Measurements from ENCODE around the gene F10. TPM values are rescaled to one million over a fixed set of nuclear protein-coding genes. Genes with fewer than 3 reads are reported as not detected.
A peak's percentile ranks its signal among the peaks of the same experiment; 100 is the strongest.

F10 gene
- total RNA-seq, 1 experiment from 2014 or later = not detected

DNA sequence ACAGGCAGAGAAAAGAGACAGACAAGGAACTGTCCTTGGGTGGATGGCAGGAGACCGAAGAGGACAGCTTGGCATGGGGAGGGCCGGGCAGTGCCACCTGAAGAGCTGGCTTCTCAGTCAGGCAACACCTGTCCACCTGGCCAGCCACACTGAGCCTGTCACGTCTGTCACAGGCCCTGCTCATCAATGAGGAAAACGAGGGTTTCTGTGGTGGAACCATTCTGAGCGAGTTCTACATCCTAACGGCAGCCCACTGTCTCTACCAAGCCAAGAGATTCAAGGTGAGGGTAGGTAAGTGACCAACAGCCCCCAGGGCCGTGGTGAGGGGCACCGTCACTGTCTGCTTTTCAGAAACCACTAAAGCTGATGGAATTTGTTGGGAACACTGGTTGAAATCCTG, 24.6 kb downstream of the F10 start:
- no peaks in the 10 kb centered on the region for H3K4me1 ChIP-seq (ENCODE audit: low read length)
- no peaks in the 10 kb centered on the region for H3K9me2 ChIP-seq (replicated peaks; ENCODE audit: insufficient read depth, low read length)
- no peaks in the 10 kb centered on the region for H4K20me1 ChIP-seq (ENCODE audit: insufficient read depth, low read depth, low read length)
- no peaks in the 10 kb centered on the region for H3K9me3 ChIP-seq (ENCODE audit: low read length)
- H3K79me2 ChIP-seq (ENCODE audit: low read length) = no peaks in the 10 kb centered on the region
- H3K36me3 ChIP-seq (ENCODE audit: insufficient read depth, low read length) = no peaks in the 10 kb centered on the region
- DNase-seq = no peak
- H3K27ac ChIP-seq (ENCODE audit: low read length) = no peak overlapping the region
- no peaks in the 10 kb centered on the region for H3K27me3 ChIP-seq (ENCODE audit: low read length)
- no peak overlapping the region for H2AFZ ChIP-seq (ENCODE audit: low read length)
- no peak overlapping the region for H3K9ac ChIP-seq (ENCODE audit: low read length)
- no peak overlapping the region for H3K4me3 ChIP-seq (ENCODE audit: low read length)
- no peak overlapping the region for H3K4me2 ChIP-seq (ENCODE audit: low read depth, low read length, poor library complexity, severe bottlenecking)

DNA sequence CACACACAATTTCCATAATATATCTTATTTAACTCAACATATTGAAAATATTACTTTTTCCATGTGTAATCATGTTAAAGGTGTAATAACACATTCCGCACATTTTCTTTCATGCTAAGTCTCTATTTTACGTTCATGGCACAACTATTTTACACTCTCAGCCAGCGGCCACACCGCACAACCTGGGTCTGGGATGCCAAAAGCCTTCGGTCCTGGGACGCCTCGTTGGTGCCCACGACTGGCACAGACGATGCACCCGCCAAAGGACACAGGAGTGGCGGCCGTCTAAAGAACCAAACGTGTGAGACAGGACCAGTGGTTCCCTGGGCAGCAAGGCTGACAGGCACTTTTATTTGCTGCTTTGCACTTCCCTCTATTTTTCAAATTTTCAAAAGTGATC, 25.8 kb downstream of the F10 start:
- no peak overlapping the region for H3K4me2 ChIP-seq (ENCODE audit: low read depth, low read length, poor library complexity, severe bottlenecking)
- DNase-seq = no peak
- no peak overlapping the region for H3K27ac ChIP-seq (ENCODE audit: low read length)
- no peaks in the 10 kb centered on the region for H3K4me1 ChIP-seq (ENCODE audit: low read length)
- H4K20me1 ChIP-seq (ENCODE audit: insufficient read depth, low read depth, low read length) = no peaks in the 10 kb centered on the region
- H3K36me3 ChIP-seq (ENCODE audit: insufficient read depth, low read length) = no peaks in the 10 kb centered on the region
- no peaks in the 10 kb centered on the region for H3K27me3 ChIP-seq (ENCODE audit: low read length)
- no peaks in the 10 kb centered on the region for H3K79me2 ChIP-seq (ENCODE audit: low read length)
- H3K4me3 ChIP-seq (ENCODE audit: low read length) = no peak overlapping the region
- no peak overlapping the region for H2AFZ ChIP-seq (ENCODE audit: low read length)
- no peak overlapping the region for H3K9ac ChIP-seq (ENCODE audit: low read length)
- H3K9me2 ChIP-seq (replicated peaks; ENCODE audit: insufficient read depth, low read length) = no peaks in the 10 kb centered on the region
- H3K9me3 ChIP-seq (ENCODE audit: low read length) = no peaks in the 10 kb centered on the region

DNA sequence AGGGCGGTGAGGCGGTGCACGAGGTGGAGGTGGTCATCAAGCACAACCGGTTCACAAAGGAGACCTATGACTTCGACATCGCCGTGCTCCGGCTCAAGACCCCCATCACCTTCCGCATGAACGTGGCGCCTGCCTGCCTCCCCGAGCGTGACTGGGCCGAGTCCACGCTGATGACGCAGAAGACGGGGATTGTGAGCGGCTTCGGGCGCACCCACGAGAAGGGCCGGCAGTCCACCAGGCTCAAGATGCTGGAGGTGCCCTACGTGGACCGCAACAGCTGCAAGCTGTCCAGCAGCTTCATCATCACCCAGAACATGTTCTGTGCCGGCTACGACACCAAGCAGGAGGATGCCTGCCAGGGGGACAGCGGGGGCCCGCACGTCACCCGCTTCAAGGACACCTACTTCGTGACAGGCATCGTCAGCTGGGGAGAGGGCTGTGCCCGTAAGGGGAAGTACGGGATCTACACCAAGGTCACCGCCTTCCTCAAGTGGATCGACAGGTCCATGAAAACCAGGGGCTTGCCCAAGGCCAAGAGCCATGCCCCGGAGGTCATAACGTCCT, 26.4 kb downstream of the F10 start:
- no peaks in the 10 kb centered on the region for H3K27me3 ChIP-seq (ENCODE audit: low read length)
- DNase-seq = no peak

DNA sequence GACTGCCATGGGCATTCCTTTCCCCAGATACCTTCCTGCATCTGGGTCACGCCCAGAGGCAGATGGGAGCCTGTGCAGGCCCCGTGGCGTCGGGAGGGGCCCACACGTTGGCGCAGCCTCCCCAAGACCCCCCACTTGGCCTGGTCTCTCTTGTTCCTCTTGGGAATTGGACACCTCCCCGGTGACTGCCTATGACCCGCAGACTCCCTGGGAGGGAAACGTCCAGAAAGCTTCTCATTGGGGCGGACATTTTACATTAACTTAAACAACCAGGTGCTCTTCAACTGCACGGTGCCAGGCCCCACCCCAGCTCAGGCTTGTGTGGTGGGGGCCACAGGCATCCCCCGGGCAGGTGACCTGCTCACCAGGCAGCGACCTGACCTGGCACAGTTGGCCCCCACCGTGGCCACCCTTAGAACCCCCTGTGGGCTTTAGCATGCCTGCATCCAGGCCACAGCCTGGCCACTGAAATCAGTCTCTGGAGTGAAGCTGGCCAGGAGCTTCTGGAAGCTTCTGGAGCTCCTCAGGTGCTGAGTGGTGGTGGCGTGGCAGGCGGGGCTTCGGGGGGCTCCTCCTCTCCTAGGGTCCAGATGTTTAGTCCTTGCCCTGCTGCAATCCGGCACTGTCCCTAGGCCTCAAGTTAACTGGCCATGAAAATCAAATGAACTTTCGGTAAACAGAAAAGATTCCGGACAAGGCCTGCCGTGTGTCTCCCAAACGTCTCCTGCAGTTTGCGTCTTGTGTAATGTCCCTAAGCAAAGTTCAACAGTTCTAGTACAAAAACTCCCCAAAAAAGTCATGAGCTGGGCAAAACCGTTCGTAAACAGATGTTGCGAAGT, 27.3 kb downstream of the F10 start:
- no peaks in the 10 kb centered on the region for H3K27me3 ChIP-seq (ENCODE audit: low read length)
- H3K4me1 ChIP-seq (ENCODE audit: low read length) = peaks cover 10% of the 10 kb centered on the region
- H3K36me3 ChIP-seq (ENCODE audit: insufficient read depth, low read length) = no peaks in the 10 kb centered on the region
- no peaks in the 10 kb centered on the region for H3K9me2 ChIP-seq (replicated peaks; ENCODE audit: insufficient read depth, low read length)
- H3K4me2 ChIP-seq (ENCODE audit: low read depth, low read length, poor library complexity, severe bottlenecking) = no peak overlapping the region
- no peaks in the 10 kb centered on the region for H4K20me1 ChIP-seq (ENCODE audit: insufficient read depth, low read depth, low read length)
- no peak overlapping the region for H3K9ac ChIP-seq (ENCODE audit: low read length)
- no peak overlapping the region for H2AFZ ChIP-seq (ENCODE audit: low read length)
- no peak overlapping the region for H3K27ac ChIP-seq (ENCODE audit: low read length)
- H3K79me2 ChIP-seq (ENCODE audit: low read length) = no peaks in the 10 kb centered on the region
- DNase-seq = no peak
- no peak overlapping the region for H3K4me3 ChIP-seq (ENCODE audit: low read length)
- H3K9me3 ChIP-seq (ENCODE audit: low read length) = no peaks in the 10 kb centered on the region

More for the DNA sequence above, 26.4 kb downstream of the F10 start:
- Histone ChIP-seq H3K4me1 (ENCODE audit: low read length) (peaks cover 4% of the 10 kb centered on the region), H4K20me1 (ENCODE audit: insufficient read depth, low read depth, low read length) (no peaks in the 10 kb centered on the region), H3K36me3 (ENCODE audit: insufficient read depth, low read length) (no peaks in the 10 kb centered on the region), H3K79me2 (ENCODE audit: low read length) (no peaks in the 10 kb centered on the region), H3K9ac (ENCODE audit: low read length) (no peak overlapping the region), H2AFZ (ENCODE audit: low read length) (no peak overlapping the region), H3K27ac (ENCODE audit: low read length) (no peak overlapping the region), H3K4me3 (ENCODE audit: low read length) (no peak overlapping the region), H3K9me3 (ENCODE audit: low read length) (no peaks in the 10 kb centered on the region), H3K9me2 (replicated peaks; ENCODE audit: insufficient read depth, low read length) (no peaks in the 10 kb centered on the region), H3K4me2 (ENCODE audit: low read depth, low read length, poor library complexity, severe bottlenecking) (no peak overlapping the region)

DNA sequence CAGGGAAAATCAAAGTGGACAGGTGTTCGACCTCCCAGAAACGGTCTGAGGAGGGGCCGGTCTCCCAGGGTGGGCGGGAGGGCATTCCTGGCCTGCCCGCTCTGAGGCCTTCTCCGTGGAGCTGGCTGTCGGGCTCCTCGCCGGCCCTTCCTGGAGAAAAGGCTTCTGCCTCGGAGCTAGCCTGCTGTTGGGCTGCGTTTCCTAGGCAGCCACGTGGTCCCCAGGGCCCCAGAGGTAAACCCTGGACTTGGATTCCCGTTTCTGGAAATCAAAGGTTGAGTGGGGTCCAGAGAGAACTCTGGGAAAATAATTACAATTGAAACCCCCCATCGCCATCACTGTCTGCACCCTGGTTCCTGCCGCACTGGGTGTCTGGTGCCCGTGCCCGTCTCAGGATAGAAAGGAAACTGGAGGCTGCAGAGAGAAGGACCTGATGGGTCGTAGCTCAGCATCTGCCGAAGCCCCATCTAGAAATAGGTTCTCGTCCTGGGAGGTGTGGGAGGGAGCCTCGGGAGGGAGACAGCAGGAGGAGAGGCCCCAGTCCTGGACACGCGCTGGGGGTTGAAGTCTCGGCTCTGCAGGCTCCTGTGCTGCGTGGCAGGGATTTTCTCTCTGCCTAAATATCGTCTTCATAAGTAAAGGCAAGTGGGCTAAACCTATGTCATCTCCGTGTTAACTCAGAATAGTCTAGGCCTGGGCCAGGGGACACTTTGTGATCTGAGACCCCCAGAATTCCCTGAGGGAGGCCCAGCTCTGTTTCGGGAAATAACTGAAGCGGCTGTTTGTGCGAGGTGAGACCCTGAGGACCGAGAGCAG, 28.2 kb downstream of the F10 start:
- Histone ChIP-seq H3K9ac (ENCODE audit: low read length) (no peak overlapping the region), H3K36me3 (ENCODE audit: insufficient read depth, low read length) (no peaks in the 10 kb centered on the region), H3K4me2 (ENCODE audit: low read depth, low read length, poor library complexity, severe bottlenecking) (no peak overlapping the region), H2AFZ (ENCODE audit: low read length) (no peak overlapping the region), H3K9me3 (ENCODE audit: low read length) (no peaks in the 10 kb centered on the region), H3K79me2 (ENCODE audit: low read length) (no peaks in the 10 kb centered on the region), H3K4me1 (ENCODE audit: low read length) (peaks cover 14% of the 10 kb centered on the region), H4K20me1 (ENCODE audit: insufficient read depth, low read depth, low read length) (no peaks in the 10 kb centered on the region), H3K27ac (ENCODE audit: low read length) (no peak overlapping the region), H3K9me2 (replicated peaks; ENCODE audit: insufficient read depth, low read length) (no peaks in the 10 kb centered on the region), H3K27me3 (ENCODE audit: low read length) (no peaks in the 10 kb centered on the region), H3K4me3 (ENCODE audit: low read length) (no peak overlapping the region)
- DNase-seq = no peak

DNA sequence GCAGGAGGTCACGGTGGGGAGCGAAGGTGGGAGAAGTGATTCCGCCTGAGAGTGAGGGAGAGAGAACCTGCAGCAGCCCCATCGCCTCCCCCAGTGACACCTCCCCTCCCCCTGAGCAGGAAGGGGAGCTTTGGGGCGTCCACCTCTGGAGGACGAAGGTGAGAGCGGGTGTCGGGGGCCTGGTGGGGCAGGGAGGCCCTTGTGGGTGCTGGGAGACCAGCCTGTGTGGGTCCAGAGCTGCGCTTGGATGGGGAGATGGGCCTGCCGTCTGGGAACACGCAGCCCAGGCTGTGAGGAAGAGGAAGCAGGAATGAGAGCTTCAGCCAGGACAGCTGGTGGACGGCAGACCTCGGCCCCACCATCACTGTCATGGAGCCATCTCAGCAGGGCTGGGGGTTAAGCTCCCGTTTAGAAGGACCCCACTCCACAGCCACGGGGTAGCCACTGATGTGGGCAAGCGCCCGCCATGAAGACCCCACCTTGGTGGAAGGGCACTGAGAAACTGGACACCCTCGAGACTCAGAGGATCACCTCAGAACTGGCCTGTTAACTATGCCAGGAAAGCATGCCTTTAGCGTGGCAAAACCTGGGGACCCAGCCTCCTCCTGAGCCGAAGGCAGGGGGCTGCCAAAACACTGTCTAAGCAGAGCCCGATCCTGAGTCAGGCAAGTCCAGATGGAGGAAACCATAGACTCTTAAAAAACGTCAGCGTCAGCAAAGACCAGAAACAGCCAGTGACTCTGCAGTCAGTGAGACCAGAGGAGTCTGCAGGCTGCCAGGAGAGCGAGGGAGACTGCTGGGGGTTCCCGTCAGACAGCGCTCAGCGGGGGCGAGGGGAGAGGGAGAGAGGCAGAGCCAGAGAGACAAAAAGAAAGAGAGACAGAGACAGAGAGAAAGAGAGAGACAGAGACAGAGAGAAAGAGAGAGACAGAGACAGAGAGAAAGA, 29.4 kb downstream of the F10 start:
- H3K4me1 ChIP-seq (ENCODE audit: low read length) = peaks cover 14% of the 10 kb centered on the region
- H3K36me3 ChIP-seq (ENCODE audit: insufficient read depth, low read length) = no peaks in the 10 kb centered on the region
- H3K4me2 ChIP-seq (ENCODE audit: low read depth, low read length, poor library complexity, severe bottlenecking) = no peak overlapping the region
- no peaks in the 10 kb centered on the region for H4K20me1 ChIP-seq (ENCODE audit: insufficient read depth, low read depth, low read length)
- DNase-seq = peak; percentile 46
- no peak overlapping the region for H2AFZ ChIP-seq (ENCODE audit: low read length)
- no peaks in the 10 kb centered on the region for H3K79me2 ChIP-seq (ENCODE audit: low read length)
- H3K27ac ChIP-seq (ENCODE audit: low read length) = no peak overlapping the region
- no peaks in the 10 kb centered on the region for H3K9me2 ChIP-seq (replicated peaks; ENCODE audit: insufficient read depth, low read length)
- H3K9ac ChIP-seq (ENCODE audit: low read length) = no peak overlapping the region
- no peak overlapping the region for H3K4me3 ChIP-seq (ENCODE audit: low read length)
- H3K27me3 ChIP-seq (ENCODE audit: low read length) = no peaks in the 10 kb centered on the region
- no peaks in the 10 kb centered on the region for H3K9me3 ChIP-seq (ENCODE audit: low read length)

DNA sequence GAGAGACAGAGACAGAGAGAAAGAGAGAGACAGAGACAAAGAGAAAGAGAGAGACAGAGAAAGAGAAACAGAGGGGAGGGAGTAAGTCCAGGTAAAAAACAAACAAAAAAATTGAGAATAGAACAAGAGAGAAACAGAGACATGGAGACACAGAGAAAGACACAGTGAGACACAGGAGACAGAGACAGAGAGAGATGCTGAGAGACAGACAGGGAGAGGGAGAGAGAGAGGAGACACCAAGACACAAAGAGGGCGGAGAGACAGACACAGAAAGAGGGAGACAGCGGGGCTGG, 30.0 kb downstream of the F10 start:
- Histone ChIP-seq H3K36me3 (ENCODE audit: insufficient read depth, low read length) (no peaks in the 10 kb centered on the region), H3K27me3 (ENCODE audit: low read length) (no peaks in the 10 kb centered on the region), H3K4me2 (ENCODE audit: low read depth, low read length, poor library complexity, severe bottlenecking) (no peak overlapping the region), H3K4me3 (ENCODE audit: low read length) (no peak overlapping the region), H3K79me2 (ENCODE audit: low read length) (no peaks in the 10 kb centered on the region), H3K4me1 (ENCODE audit: low read length) (peaks cover 14% of the 10 kb centered on the region), H2AFZ (ENCODE audit: low read length) (no peak overlapping the region), H4K20me1 (ENCODE audit: insufficient read depth, low read depth, low read length) (no peaks in the 10 kb centered on the region), H3K9ac (ENCODE audit: low read length) (no peak overlapping the region), H3K9me2 (replicated peaks; ENCODE audit: insufficient read depth, low read length) (no peaks in the 10 kb centered on the region), H3K27ac (ENCODE audit: low read length) (no peak overlapping the region), H3K9me3 (ENCODE audit: low read length) (no peaks in the 10 kb centered on the region)
- no peak for DNase-seq
